Measurements from ENCODE around the gene ASF1B. TPM values are rescaled to one million over a fixed set of nuclear protein-coding genes. Genes with fewer than 3 reads are reported as not detected.

Gene ASF1B
- total and polyA plus RNA-seq, 2 experiments from 2014 or later: 33.3 to 36.9 TPM

GRCh38 chr19:14165990-14166830 lies 29.8 kb upstream of the ASF1B start:
- no peak overlapping the region for H3K4me3 Mint-ChIP-seq
- peaks cover 8% of the 10 kb centered on the region for H3K36me3 ChIP-seq (ENCODE audit: insufficient read depth)
- no peaks in the 10 kb centered on the region for H3K27me3 ChIP-seq (ENCODE audit: insufficient read depth)
- H3K4me1 Mint-ChIP-seq: peaks cover 25% of the 10 kb centered on the region
- TF ChIP-seq ZNF331 (CRISPR knock-in tag; IDR thresholded peaks at IDR 0.05; ENCODE audit: low read depth) (no peak), NANOG (IDR thresholded peaks at IDR 0.05; ENCODE audit: borderline replicate concordance) (no peak), ZNF114 (CRISPR knock-in tag; IDR thresholded peaks at IDR 0.05) (no peak), POLR2AphosphoS5 (IDR thresholded peaks at IDR 0.05; ENCODE audit: low read depth) (no peak), CREB1 (CRISPR knock-in tag; IDR thresholded peaks at IDR 0.05; ENCODE audit: low read depth) (no peak), REST (IDR thresholded peaks at IDR 0.05; ENCODE audit: unreplicated experiment) (no peak), STAT1 (IDR thresholded peaks at IDR 0.05; ENCODE audit: unreplicated experiment) (no peak), EZH2phosphoT487 (IDR thresholded peaks at IDR 0.05; ENCODE audit: unreplicated experiment) (no peak), EZH2 (IDR thresholded peaks at IDR 0.05; ENCODE audit: low read depth, unreplicated experiment) (no peak), ZNF462 (CRISPR knock-in tag; IDR thresholded peaks at IDR 0.05) (no peak), JUNB (IDR thresholded peaks at IDR 0.05; ENCODE audit: unreplicated experiment) (no peak), ETS1 (IDR thresholded peaks at IDR 0.05) (no peak), CTCF (conservative IDR thresholded peaks at IDR 0.05; ENCODE audit: low read depth in 2 of 2) (no peak)
- no peak overlapping the region for H3K4me2 ChIP-seq
- H3K27ac ChIP-seq (ENCODE audit: low read depth): no peak overlapping the region
- H3K4me1 ChIP-seq (ENCODE audit: insufficient read depth): no peaks in the 10 kb centered on the region; the same call in 1 of the 2 replicates
- H3K9me3 Mint-ChIP-seq: no peaks in the 10 kb centered on the region
- no peak overlapping the region for H3K4me3 ChIP-seq
- no peak for DNase-seq (ENCODE audit: low spot score)
- H3F3A ChIP-seq (replicated peaks; ENCODE audit: low read depth): 0 out of 2 replicates have a peak, but pooled peaks cover 3% of the 10 kb centered on the region
- H3K79me2 ChIP-seq (replicated peaks; ENCODE audit: insufficient read depth): no peaks in the 10 kb centered on the region
- peaks cover 8% of the 10 kb centered on the region for H3K27me3 Mint-ChIP-seq (ENCODE audit: insufficient read depth, low read depth, poor library complexity)
- no peak overlapping the region for H2AFZ ChIP-seq
- peaks cover 5% of the 10 kb centered on the region; the same call in 1 of the 2 replicates for H4K20me1 ChIP-seq (replicated peaks; ENCODE audit: insufficient read depth)
- peaks cover 36% of the 10 kb centered on the region for H3K36me3 Mint-ChIP-seq (ENCODE audit: low read depth)
- H3K9me2 ChIP-seq (ENCODE audit: insufficient read depth): no peaks in the 10 kb centered on the region
- no peak for ATAC-seq
- no peak overlapping the region; the same call in 1 of the 2 replicates for H3K27ac Mint-ChIP-seq

Measured in GM23338 (cell line).